ENCODE measurements around the gene TP53. TPM values are rescaled to one million over a fixed set of nuclear protein-coding genes. Genes with fewer than 3 reads are reported as not detected.

The TP53 gene
- total and polyA plus RNA-seq, 9 of the 15 experiments (the other 6 are each of a cell fraction or from before 2014, with no cell fraction given), result 2.8 to 14.0 (median 7.1) TPM

- no peak for TF ChIP-seq MYBL2 (IDR thresholded peaks at IDR 0.05; ENCODE audit: low read depth)
- no peak for TF ChIP-seq MYBL2 (CRISPR knock-in tag; IDR thresholded peaks at IDR 0.05; ENCODE audit: borderline replicate concordance)
- no peak for TF ChIP-seq SNIP1 (IDR thresholded peaks at IDR 0.05; ENCODE audit: low read depth)
- no peak for TF ChIP-seq SMARCE1 (IDR thresholded peaks at IDR 0.05)
- no peak for TF ChIP-seq XRCC4 (IDR thresholded peaks at IDR 0.05; ENCODE audit: extremely low read depth, insufficient read depth, insufficient read length)
- no peak for TF ChIP-seq KDM5B (IDR thresholded peaks at IDR 0.05; ENCODE audit: insufficient replicate concordance, low read depth, low read length)
- no peak for TF ChIP-seq CGGBP1 (CRISPR knock-in tag; IDR thresholded peaks at IDR 0.05)
- TF ChIP-seq ZBTB11 (CRISPR knock-in tag; IDR thresholded peaks at IDR 0.05), result no peak
- TF ChIP-seq TSHZ1 (CRISPR knock-in tag; IDR thresholded peaks at IDR 0.05), result no peak
- no peak for TF ChIP-seq E2F4 (CRISPR knock-in tag; IDR thresholded peaks at IDR 0.05; ENCODE audit: low read depth)
- no peak for TF ChIP-seq HNRNPUL1 (IDR thresholded peaks at IDR 0.05; ENCODE audit: low read length)
Measured at GRCh38 chr17:7634384-7634783, 52.9 kb downstream of the TP53 start (continued).
